Hematopoietic multipotent progenitor cell (in vitro differentiated cells): ENCODE results near the gene ARHGAP18. TPM values are rescaled to one million over a fixed set of nuclear protein-coding genes. Genes with fewer than 3 reads are reported as not detected.
"Not testable (repeated sequence)": the region's sequence is repeated elsewhere in the genome, so short reads cannot be mapped to it uniquely, and the experiment has no call there.

Experiments used
- DNase-seq, 3 donors: peaks; one replicate each; pipeline ENCODE4 v3.0.0-alpha.2; 2011 to 2015; ENCODE audit warnings: low read depth in 2 of 3, low spot score in 2 of 3
- total RNA-seq: library from RNA; depleted of rRNA; stranded (reverse); fragments of >200 nt; gene quantifications from one replicate; pipeline ENCODE4 v1.2.3, GENCODE V29; 2012

The ARHGAP18 gene
- total RNA-seq, 1 donor: 2.2 TPM

DNA sequence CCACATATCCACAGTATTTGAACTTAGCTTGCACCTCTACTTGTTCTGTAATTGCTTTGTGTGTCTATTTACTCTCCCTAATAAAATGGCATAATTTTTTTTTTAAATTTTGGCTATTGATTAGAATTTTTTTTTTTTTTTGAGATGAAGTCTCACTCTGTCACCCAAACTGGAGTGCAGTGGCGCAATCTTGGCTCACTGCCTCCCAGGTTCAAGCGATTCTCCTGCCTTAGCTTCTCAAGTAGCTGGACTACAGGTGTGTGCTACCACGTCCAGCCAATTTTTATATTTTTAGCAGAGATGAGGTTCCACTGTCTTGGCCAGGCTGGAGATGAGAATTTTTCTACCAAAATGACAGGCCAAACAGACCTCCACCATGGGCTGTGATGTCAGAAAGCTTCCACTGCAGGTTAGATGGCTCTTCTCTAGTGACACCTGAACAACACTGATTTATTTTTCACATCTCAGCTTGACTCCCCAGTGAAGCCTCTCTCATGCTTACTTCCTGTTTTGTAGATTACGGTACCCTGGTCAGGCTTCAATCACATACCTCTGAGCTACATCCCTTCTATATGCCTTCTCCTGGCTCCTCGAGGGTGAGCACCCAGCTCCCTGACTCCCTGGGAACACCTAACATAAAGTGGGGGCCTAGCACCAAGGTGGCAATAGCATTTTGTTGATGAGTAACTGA is 112.8 kb downstream of the ARHGAP18 start:
- DNase-seq: no peak

DNA sequence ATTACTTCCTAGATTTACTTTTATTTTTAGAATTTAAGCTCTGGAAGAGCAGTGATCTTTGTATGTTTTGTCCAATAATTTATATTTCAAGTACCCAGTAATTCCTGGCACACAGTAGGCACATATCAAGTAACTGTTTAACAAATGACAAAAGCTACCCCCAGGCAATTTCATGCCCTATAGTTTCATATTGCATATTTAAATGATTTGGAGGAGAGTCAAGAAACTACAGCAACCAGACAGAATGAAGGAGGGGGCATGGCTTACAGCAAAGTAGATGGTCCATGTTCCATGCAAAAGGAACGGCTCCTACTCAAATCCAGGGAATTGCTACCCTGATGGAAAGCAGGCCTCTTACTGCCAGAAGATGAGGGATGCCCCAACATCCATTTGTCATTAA is 113.5 kb downstream of the ARHGAP18 start:
- no peak for DNase-seq

DNA sequence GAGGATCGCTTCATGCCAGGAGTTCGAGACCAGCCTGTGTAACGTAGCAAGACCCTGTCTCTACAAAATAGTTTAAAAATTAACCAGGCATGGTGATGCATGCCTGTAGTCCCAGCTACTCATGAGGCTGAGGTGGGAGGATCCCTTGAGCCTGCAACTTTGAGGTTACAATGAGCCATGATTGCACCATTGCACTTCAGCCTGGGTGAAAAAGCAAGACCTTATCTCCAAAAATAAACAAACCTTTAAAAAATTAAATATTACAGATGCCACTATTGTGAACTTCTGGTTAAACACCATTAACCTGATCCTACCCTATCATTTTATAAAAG is 116.8 kb downstream of the ARHGAP18 start:
- DNase-seq: no peak

DNA sequence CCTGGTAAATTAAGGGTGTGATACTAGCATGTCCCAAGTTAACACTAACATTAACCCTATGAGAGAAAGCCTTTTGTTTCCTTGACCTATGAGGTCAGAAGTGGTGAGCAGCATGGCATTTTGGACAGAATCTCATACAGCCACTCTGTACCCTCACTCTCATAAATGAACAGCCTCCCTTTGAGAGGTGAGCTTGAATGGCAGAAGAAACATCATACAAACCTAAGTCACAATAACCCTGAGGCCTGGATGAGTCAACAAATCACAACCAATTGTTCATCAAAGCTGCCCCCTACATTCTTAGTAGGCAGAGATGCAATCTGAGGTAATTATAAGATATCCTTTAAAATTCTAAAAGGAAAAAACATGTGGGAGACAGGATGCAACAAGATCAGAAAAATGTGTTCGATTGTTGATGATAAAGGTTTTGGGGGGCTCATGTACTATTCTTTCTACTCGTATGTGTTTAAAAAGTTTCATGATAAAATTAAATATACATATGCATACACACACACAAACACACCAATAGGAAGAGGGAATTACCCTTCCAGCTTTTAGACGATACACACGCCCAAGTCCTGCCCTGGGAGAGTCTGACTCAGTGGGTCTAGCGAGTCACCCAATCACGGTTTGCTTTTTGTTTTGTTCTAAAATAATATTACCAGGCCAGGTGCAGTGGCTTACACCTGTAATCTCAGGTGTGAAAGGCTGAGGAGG is 117.3 kb downstream of the ARHGAP18 start:
- no peak for DNase-seq

DNA sequence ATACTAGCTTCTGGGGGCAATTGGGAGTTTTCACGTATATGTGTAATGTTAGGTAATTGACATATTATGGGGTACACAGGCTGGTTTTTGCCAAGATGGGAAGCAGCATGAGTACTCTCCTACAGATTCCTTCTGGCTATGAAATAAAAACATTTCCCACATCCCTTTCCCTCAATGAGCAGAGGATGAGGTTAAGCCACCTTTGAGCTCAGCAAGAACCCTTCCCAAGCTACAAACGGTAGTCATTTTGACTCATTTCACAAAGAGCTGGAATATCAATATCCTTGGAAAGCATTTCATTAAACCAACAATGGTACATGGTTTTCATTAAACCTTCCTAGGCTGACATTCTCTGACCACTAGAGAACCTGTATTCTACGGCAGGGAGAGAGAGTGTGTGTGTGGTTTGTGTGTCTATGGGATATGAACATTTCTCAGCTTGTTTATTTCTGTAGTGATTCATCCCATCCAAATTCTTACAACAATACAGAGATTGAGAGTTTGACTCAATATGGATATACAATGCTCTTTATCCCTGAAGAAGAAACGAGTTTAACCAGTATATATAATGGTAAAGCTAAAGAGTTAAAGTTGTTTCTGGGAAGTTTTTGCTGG is 119.5 kb downstream of the ARHGAP18 start:
- DNase-seq: no peak

DNA sequence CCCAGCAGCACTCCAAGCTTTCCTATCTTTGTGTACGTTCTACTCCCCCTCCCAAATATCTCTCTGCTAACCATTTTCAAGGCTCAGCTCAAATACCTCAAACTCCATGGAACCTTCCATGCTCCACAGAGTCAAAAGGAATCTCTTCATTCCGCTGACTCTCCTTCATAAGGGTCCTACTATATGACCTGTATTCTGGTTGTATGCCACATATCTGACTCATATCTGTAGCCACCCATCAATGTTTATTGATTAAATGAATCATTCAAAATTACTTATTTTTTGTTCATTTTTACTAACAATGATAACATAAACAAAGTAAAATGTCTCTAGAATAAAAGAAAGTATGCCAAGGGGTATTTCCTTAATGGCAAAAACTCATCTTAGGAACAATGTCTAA is 123.2 kb downstream of the ARHGAP18 start:
- no peak for DNase-seq

DNA sequence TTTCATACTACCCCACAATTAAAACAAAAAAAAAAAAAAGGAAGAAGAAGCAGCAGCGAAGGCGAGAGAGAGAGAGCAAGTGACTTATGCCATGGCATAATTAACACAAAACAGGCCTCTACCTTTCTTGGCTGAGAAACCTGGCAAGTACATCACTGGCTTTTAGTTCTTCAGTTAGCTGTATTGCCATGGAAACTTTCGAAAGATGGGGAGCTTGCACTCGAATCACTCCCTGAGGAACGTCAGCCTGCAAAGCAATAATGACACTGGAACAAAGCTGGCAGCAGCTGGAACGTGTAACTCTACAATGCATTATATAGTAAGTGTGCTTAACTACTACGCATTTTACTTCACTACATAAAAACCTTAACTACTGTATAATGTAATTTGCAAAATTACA is 126.1 kb downstream of the ARHGAP18 start:
- no peak for DNase-seq

DNA sequence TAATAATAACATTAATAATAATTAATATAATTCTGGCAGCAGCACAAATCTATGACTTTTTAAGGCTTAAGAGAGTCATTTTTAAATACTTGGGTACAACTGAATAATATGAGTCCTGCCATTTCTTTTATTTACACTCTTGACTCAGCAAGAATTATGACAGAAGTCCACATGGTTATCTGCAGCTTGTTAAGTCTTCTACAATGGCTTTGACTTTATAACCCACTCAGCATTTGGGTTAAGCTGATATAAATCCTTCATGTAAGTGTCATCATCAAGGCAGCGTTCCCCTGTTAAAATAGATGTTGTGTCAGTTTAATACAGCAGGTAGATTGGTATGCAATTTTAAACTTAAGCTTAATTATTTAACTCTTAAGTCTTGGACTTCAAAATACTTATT is 131.7 kb downstream of the ARHGAP18 start:
- DNase-seq: no peak

DNA sequence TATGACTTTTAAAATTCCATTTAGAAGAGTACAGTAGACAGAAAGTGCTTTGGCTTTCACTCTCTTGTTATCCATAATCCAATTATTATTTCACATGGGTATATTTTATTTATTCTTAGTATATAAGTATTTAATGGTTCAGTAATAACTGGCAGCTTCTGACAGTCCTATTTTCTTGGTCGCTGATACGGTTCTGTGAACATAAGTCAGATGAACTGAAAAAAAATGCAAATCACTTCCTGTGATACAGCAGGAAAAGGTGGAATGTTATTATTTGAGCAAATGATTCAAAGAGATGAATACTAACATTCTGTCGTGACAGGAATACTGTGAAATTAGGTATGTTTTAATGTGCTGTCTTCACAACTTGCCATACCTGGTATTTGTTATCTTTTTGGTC is 132.3 kb downstream of the ARHGAP18 start:
- no peak for DNase-seq

DNA sequence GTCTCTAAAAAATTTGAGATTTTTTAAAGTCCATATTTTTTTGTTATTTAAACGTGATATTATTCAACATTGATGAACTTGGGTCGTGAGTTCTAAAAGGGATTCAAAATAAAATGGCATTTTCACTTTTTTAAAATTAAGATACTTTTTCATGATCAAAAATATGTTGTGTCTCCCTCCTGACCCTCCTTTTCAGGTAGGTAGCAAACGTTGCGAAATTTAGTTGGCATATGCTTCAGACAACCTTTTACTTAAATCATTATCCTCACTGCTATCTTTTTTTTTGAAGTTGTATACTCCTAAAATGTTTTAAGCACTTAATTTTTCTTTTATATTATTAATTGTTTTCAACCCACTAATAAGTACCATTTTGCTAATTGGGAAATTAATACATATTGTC is 133.5 kb downstream of the ARHGAP18 start:
- DNase-seq: no peak

DNA sequence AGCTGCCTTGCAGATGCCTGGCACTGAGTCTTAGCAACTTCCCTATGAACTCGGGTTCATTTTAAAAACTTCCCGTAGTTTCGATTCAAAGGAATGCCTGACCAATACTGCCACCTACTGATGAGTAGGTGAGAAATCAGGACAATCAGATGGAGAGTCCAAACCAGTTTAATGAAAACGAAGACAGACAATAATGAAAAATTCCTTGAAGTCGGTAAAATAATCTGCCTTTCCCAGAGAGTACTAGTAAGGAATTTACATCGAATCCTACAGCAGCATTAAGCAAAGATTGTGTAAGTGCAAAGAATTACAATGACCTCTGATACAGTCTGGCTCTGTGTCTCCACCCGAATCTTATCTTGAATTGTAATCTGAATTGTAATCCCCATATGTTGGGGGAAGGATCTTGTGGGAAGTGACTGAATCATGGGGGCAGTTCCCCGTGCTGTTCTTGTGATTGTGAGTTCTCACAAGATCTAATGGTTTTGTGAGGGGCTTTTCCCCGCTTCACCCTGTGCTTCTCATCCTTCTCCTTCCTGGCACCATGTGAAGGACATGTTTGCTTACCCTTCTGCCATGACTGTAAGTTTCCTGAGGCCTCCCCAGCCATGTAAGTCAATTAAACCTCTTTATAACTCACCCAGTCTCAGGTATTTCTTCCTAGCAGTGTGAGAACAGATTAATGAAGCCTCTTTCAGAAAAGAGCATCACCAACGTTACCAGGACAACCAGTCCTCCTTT is 134.4 kb downstream of the ARHGAP18 start:
- peak in 2 of 3 donors; percentile 33 to 71 for DNase-seq

DNA sequence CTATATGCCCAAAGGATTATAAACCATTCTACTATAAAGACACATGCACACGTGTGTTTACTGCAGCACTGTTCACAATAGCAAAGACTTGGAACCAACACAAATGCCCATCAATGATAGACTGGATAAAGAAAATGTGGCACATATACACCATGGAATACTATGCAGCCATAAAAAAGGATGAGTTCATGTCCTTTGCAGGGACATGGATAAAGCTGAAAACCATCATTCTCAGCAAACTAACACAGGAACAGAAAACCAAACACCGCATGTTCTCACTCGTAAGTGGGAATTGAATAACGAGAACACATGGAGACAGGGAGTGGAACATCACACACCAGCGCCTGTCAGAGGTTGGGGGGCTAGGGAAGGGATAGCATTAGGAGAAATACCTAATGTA is 135.4 kb downstream of the ARHGAP18 start:
- DNase-seq: not testable (repeated sequence)

DNA sequence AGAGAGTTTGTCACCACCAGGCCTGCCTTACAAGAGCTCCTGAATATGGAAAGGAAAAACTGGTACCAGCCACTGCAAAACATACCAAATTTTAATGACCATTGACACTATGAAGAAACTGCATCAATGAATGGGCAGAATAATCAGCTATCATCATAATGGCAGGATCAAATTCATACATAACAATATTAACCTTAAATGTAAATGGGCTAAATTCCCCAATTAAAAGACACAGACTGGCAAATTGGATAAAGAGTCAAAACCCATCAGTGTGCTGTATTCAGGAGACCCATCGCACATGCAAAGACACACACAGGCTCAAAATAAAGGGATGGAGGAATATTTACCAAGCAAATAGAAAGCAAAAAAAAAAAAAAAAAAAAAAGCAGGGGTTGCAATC is 139.0 kb downstream of the ARHGAP18 start:
- not testable (repeated sequence) for DNase-seq

DNA sequence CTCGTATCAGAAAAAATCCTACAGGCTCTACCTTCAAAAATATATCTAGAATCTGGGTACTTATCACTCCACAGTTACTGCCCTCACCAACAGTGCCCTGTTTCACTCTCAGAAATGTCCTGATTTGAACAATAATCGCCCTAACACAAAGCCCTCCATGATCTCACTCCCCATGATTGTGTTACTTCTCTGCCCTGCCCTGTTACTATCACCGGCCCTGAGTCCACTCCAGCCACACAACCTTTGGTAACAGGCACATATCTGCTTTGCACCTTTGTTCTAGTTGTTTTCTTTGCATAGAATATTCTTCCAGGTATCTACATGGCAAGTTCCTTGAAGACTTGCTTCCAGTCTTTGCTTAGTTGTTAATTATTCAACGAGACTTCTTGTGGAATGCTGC is 142.0 kb downstream of the ARHGAP18 start:
- DNase-seq: no peak

DNA sequence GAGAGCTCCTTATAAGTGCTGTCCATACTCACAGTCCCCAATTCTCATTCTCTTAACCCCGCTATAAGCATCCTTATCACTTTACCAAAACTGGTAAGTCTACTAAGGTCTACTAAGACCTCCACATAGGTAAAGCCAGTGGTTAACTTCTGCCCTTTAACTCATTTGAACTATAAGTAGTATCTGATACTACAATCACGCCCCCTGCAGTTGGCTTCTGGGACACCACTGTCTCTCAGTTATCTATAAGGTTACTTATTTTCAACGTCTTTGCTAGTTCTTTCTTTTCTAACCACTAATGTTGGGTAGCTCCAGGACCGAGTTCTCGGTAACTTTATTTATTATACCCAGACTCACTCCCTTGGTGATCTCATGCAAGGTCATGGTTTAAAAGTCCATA is 142.6 kb downstream of the ARHGAP18 start:
- peak in 2 of 3 donors; percentile 11 to 47 for DNase-seq

DNA sequence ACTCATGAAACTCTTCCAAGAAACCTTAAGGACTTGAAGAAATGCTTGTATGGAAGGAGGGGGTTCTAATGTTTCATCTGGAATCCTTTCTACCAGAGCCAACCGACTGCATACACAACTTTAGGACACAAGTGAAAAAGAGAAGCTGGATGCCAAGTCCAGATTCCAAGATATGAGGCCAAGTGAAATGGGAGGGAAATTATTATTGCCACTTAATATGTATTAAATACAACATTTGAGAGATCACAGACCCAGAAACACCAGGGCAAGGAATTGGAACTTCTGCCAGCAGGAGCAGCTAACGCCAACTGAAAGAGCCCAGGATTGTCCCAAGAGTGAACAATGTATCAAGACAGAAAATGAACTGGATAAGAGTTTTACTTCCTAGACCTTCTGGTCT is 144.2 kb downstream of the ARHGAP18 start:
- no peak for DNase-seq

DNA sequence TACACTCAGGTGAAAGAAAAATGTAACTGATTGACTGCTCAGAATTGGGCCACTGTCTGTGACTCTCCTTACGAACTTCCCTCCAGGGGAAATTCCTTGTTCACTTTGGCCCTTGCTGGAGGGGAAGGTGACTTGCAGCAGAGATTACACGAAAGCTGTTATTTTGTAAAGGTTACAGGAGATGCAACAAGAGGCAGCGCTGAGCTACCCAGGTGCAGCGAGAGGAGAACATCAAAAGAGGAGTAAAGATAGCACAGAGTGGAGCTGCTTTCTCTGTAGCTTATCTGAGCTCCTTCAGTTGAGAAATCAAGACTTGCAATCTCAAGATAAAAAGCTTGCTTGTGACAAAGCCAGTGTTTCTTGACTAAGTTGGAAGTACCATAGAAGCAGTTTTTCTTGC is 144.6 kb downstream of the ARHGAP18 start:
- DNase-seq: no peak

DNA sequence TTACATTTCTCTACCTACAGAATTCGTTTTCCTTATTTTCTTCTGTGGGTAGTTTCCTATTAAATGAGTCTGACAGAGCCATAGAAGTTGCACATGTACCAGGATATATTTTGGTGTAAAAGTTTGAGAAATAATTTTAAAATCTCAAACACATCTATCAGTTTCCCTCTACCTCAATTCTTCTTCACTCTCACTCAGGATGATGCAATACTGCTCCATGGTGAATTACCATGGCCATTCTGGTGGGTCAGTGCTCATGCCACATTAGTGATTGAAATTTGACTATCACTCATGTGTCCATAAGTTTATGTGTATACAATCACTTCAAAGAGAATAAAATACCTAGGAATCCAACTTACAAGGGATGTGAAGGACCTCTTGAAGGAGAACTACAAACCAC is 151.7 kb downstream of the ARHGAP18 start:
- no peak for DNase-seq

DNA sequence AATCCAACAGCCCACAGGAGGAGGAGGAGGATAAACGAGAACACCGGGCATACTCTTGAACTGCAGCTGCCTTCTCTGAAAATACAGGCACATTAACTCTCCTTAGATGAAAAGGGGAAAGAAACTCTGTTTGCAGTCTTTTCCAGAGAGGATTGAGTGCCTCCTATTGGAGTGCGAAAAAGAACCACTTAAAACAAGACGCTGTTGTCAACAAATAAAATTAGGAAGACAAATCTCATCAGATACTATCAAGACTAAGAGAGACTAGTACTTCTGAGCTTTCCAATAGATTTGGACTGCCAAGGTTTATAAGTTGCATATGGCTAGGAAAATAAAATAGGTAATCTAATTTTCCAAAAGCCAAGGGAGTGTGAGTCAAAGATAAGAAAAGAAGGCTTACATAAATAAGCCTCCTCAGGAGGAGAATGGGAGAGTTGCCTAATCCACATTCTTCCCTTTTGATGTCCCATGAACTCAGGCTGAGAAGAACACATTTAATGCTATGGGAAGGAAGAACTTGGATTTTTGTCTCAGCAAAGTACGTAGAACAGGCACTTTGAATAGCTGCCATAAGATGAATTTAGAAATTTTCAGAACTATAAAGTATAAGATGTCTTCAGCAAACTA is 154.7 kb downstream of the ARHGAP18 start:
- no peak for DNase-seq

DNA sequence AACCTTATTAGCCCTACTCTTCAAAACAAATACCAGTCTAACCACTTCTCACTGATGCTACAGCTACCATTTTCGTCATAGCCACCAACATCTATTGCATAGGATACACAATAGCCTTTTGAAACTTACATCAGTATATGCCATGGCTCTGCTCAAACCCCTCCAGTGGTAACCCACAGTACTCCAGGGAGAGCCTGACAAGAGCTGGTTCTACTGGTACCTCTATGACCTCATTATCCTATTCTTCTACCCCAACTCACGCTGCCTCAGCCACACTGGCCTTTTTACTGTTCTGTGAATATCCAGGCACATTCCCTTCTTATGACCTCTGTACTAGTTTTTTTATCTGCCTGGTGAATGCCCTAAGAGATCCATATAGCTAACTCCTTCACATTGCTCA is 157.6 kb downstream of the ARHGAP18 start:
- DNase-seq: no peak

DNA sequence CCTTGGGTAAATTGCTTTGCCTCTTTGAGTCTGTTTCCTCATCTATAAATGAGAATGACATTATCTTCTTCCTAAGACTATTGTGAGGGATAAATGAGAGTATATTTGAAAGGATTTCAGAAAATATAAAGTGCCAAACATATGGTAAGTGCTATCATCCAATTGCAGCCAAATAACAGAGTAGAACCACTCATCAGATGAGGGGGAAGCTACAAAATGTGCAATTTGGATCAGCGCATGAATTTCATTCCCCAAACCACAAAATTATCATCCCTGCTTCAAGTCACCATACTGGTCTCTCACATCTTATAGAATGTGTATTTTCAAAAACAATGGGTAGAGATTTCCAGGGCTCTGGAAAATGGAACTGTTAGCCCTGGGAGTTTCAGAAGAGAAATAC is 158.5 kb downstream of the ARHGAP18 start:
- DNase-seq: no peak
